GM21390 (cell line): Measurements from ENCODE around the gene GPR50.

ENCODE experiments used
- ATAC-seq: cut with Tn5 transposase; IDR thresholded peaks from one replicate; pipeline ENCODE4 v1.9.1; 2021; ENCODE audit not compliant: unreplicated experiment

Gene GPR50

GRCh38 chrX:151226941-151227340 lies 50.6 kb downstream of the GPR50 start:
- ATAC-seq = no peak

DNA sequence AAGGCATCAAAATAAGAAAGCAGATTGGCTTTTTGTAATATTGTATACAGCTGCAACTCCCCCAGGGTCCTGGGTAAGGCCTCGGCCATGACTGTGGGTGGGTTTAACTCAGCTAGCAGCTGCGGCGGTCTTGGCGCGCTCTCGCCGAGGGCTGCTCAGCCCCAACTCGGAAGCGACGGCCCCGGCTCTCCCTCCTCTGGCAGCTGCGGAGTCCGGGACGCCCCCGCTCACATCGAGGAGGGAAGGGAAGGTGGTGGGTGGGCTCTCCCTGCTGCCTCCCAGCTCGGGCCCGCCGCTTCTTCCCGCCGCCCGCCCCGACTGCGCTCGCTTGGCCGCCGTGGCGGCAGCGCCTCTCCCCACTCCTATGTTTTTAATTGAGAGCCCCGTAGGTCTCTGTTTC lies 51.2 kb downstream of the GPR50 start:
- ATAC-seq = no peak

DNA sequence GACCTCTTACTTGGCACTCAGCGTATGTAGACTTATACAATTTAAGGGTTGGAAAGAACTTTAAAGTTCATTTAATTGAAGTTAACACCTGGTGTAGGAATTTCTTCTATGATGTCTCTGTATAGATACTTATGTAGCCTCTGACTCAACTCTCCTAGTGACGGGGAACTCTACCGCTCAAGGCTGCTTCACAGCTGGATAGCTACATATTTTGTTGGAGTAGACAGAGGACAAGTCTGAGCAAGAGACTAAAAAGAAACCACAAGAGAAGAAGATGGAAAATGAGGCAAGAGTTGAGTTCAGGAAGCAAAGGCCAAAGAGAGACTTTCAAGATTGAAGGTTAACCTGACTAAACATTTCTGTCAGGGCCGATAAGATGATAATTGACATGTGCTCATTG lies 52.6 kb downstream of the GPR50 start:
- no peak for ATAC-seq
